Common myeloid progenitor, CD34-positive (primary cell): ENCODE data around the gene GNG5.
A peak's percentile ranks its signal among the peaks of the same experiment; 100 is the strongest.

Experiments used
- CTCF ChIA-PET: fragments of 350-600 bp; sonication (Branson Sonifier 250); formaldehyde crosslinking; loops from one replicate; lab custom pipeline; 2021; ENCODE audit warnings: antibody characterized with exemption; lab: Charles Lee
- POLR2A ChIA-PET: fragments of 350-600 bp; sonication (Branson Sonifier 250); formaldehyde crosslinking; loops from one replicate; lab custom pipeline; 2021; ENCODE audit warnings: antibody characterized with exemption; lab: Charles Lee
- DNase-seq, 3 donors: peaks; one replicate each; pipeline versions ENCODE4 v3.0.0 to v3.0.0-alpha.2; 2013
- H3K27ac ChIP-seq, 2 experiments: 1 replicate in 1 of 2; 2 replicates in 1 of 2; pipeline ENCODE4 v1.7.0; 2013; ENCODE audit warnings: inconsistent platforms in 2 of 2, low read length in 2 of 2, mild to moderate bottlenecking in 2 of 2, low read depth in 1 of 2, moderate library complexity in 1 of 2; ENCODE audit not compliant: severe bottlenecking in 2 of 2, insufficient read depth in 1 of 2, poor library complexity in 1 of 2
- H3K27me3 ChIP-seq, 5 experiments: replicated peaks in 2 of 5; 1 replicate in 3 of 5; 2 replicates in 2 of 5; pipeline versions ENCODE4 v1.6.1 to v1.7.0; 2013; ENCODE audit warnings: low read length in 4 of 5, mild to moderate bottlenecking in 2 of 5, moderate library complexity in 2 of 5, inconsistent platforms in 1 of 5; ENCODE audit not compliant: insufficient read depth in 5 of 5, control insufficient read depth in 4 of 5
- H3K36me3 ChIP-seq, 4 experiments: 1 replicate in 2 of 4; 2 replicates in 2 of 4; pipeline versions ENCODE4 v1.6.1 to v1.7.0; 2013; ENCODE audit warnings: low read length in 3 of 4, control low read depth in 1 of 4, mild to moderate bottlenecking in 1 of 4; ENCODE audit not compliant: control insufficient read depth in 4 of 4, insufficient read depth in 4 of 4
- H3K4me1 ChIP-seq, 4 experiments: 1 replicate in 3 of 4; 2 replicates in 1 of 4; pipeline versions ENCODE4 v1.6.1 to v1.7.1; 2013; ENCODE audit warnings: low read length in 3 of 4, mild to moderate bottlenecking in 3 of 4, control low read depth in 1 of 4, inconsistent platforms in 1 of 4, moderate library complexity in 1 of 4; ENCODE audit not compliant: control insufficient read depth in 4 of 4, insufficient read depth in 4 of 4; ENCODE audit errors: control extremely low read depth in 1 of 4
- H3K4me3 ChIP-seq, 7 experiments: 1 replicate in 4 of 7; 2 replicates in 3 of 7; pipeline versions ENCODE4 v1.5.1 to v1.7.0; 2013; ENCODE audit warnings: mild to moderate bottlenecking in 7 of 7, low read length in 6 of 7, moderate library complexity in 6 of 7, inconsistent platforms in 2 of 7, low read depth in 2 of 7, control low read depth in 1 of 7; ENCODE audit not compliant: insufficient read depth in 4 of 7, control insufficient read depth in 1 of 7; ENCODE audit errors: extremely low read depth in 1 of 7
- H3K9me3 ChIP-seq, 5 experiments: 1 replicate in 4 of 5; 2 replicates in 1 of 5; pipeline versions ENCODE4 v1.6.1 to v1.7.1; 2013; ENCODE audit warnings: low read length in 4 of 5, mild to moderate bottlenecking in 2 of 5, inconsistent platforms in 1 of 5, low read depth in 1 of 5, moderate library complexity in 1 of 5; ENCODE audit not compliant: control insufficient read depth in 4 of 5, insufficient read depth in 2 of 5; ENCODE audit errors: control extremely low read depth in 1 of 5
- WGBS: methylation state at CpG from one replicate; pipeline ENCODE4 v1.1.5; 2013; ENCODE audit not compliant: insufficient coverage; 5-methylcytosine and 5-hydroxymethylcytosine counted together

GNG5 gene

GRCh38 chr1:84478876-84479868 is 27.2 kb downstream of the GNG5 start, which contains the start of gene RPF1:
TSS of gene RPF1 (plus strand) at chr1:84479266. CDS start at chr1:84479282, 16 bp downstream.
- H3K36me3 ChIP-seq = peaks cover 0 to 21% (median 12%) of the 10 kb centered on the region in 4 experiments
- peak; percentile 81 to 90 (median 86) for DNase-seq
- POLR2A ChIA-PET = interaction anchor here (1.2 kb wide), 1 partner anchor 122 kb away, joined by 3 read pairs; no protein-coding TSS in a partner anchor
- peaks cover 0 to 12% (median 0%) of the 10 kb centered on the region in 5 experiments for H3K27me3 ChIP-seq
- H3K4me1 ChIP-seq = peaks cover 2 to 22% (median 15%) of the 10 kb centered on the region in 4 experiments
- H3K9me3 ChIP-seq = peaks cover 0 to 7% (median 2%) of the 10 kb centered on the region in 5 experiments
- WGBS = 5% methylated on average over 50 of the region's 51 CpGs
- H3K4me3 ChIP-seq = peak within 1 kb of the TSS; percentile 92 to 98 (median 95)
- CTCF ChIA-PET = interaction anchor here (0.7 to 2.9 kb wide), 9 partner anchors 8 to 335 kb away, joined by 3 to 21 read pairs (median 4); partner anchors contain the start of genes GNG5, PRKACB and SPATA1
- peak within 1 kb of the TSS; percentile 58 to 87 for H3K27ac ChIP-seq

DNA sequence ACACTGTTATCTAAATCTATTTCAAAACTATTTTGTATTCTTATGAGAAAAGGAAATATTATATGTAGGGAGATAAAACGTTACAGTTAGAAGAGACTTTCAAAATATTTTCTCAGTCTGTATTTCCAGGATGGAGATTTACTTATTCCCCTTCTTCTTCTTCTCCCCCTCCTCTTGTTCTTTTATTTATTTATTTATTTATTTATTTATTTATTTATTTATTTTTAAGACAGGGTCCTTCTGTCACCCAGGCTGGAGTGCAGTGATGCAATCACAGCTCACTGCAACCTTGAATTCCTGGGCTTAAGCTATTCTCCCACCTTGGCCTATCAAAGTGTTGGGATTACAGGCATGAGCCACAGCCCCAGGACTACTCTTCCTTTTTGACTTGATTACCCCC is 30.2 kb downstream of the GNG5 start:
- H3K4me3 ChIP-seq = no peak overlapping the region
- H3K27ac ChIP-seq = no peak overlapping the region
- peaks cover 2 to 17% (median 14%) of the 10 kb centered on the region in 4 experiments for H3K4me1 ChIP-seq
- H3K9me3 ChIP-seq = peaks cover 0 to 7% (median 2%) of the 10 kb centered on the region in 5 experiments
- WGBS = no CpG with 5 or more reads among the region's 1 CpG
- peaks cover 0 to 2% (median 0%) of the 10 kb centered on the region in 4 experiments for H3K36me3 ChIP-seq
- ChIA-PET POLR2A (no interaction called here), CTCF (no interaction called here)
- H3K27me3 ChIP-seq = peaks cover 0 to 26% (median 5%) of the 10 kb centered on the region in 5 experiments
- DNase-seq = no peak

- POLR2A ChIA-PET = interaction anchor here (0.5 to 0.6 kb wide), 2 partner anchors 293 to 661 kb away, joined by 3 read pairs; no protein-coding TSS in a partner anchor
Observed at GRCh38 chr1:84467298-84467697, 39.1 kb downstream of the GNG5 start.

GRCh38 chr1:84462118-84462517 is 44.3 kb downstream of the GNG5 start:
- peaks cover 0 to 9% (median 0%) of the 10 kb centered on the region in 5 experiments for H3K27me3 ChIP-seq
- no peak for DNase-seq
- H3K4me3 ChIP-seq = no peak overlapping the region
- no peak overlapping the region for H3K27ac ChIP-seq
- H3K36me3 ChIP-seq = no peaks in the 10 kb centered on the region
- WGBS = no CpG with 5 or more reads among the region's 1 CpG
- H3K9me3 ChIP-seq = no peaks in the 10 kb centered on the region
- ChIA-PET CTCF (interaction anchor here (0.6 to 1.5 kb wide), 2 partner anchors 16 to 442 kb away, joined by 3 to 4 read pairs; no protein-coding TSS in a partner anchor), POLR2A (no interaction called here)
- H3K4me1 ChIP-seq = no peaks in the 10 kb centered on the region

More at GRCh38 chr1:84467298-84467697, 39.1 kb downstream of the GNG5 start:
- Histone ChIP-seq H3K36me3 (no peaks in the 10 kb centered on the region), H3K4me1 (no peaks in the 10 kb centered on the region), H3K27ac (no peak overlapping the region), H3K4me3 (no peak overlapping the region), H3K9me3 (no peaks in the 10 kb centered on the region), H3K27me3 (peaks cover 0 to 26% (median 13%) of the 10 kb centered on the region in 5 experiments)
- CTCF ChIA-PET = interaction anchor here (1.4 kb wide), 1 partner anchor 25 kb away, joined by 3 read pairs; no protein-coding TSS in a partner anchor
- DNase-seq = no peak

DNA sequence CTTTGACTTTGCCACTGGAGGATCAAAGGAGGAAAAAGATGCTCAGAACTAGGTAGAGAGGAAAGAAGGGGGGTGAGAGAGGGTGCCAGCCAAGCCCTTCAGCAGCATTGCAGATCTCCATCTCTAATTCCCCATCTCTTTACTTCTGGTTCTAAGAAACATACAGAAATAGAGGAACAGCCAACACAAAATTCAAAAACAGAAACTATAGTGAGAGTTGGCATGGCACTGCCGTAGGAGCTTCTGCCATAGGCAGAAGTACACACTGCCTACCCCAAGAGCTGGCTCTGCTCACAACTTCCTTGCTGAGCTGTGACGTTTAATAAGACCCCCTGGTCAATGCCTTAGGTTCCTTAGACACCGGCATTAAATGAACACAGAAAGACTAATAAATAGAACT is 53.9 kb downstream of the GNG5 start:
- POLR2A ChIA-PET = no interaction called here
- no peak for DNase-seq
- Histone ChIP-seq H3K4me1 (no peaks in the 10 kb centered on the region), H3K27me3 (peaks cover 0 to 6% (median 0%) of the 10 kb centered on the region in 5 experiments), H3K9me3 (no peaks in the 10 kb centered on the region), H3K4me3 (no peak overlapping the region), H3K36me3 (no peaks in the 10 kb centered on the region), H3K27ac (no peak overlapping the region)
- WGBS = 83% methylated on average over 1 of the region's 3 CpGs
- CTCF ChIA-PET = interaction anchor here (1.2 kb wide), 1 partner anchor 11 kb away, joined by 4 read pairs; no protein-coding TSS in a partner anchor

DNA sequence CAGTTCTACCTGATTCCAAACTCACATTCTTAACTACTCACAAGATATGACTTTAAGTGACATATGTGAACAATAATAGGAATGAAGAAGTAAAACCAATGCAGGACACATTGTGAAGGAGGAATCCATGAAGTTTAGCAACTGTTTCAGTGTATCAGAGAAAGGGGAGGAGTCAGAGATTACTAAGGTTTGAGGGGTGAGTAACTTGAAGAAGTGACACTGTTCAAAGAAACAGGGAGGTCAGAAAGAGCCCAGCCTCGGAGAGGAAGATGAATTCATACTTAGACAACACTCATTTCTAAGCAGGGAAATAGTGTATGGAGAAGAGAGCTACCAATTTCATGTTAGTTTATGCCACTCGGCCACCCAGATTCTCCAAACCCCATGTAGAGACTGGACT is 55.5 kb downstream of the GNG5 start:
- H3K36me3 ChIP-seq = no peaks in the 10 kb centered on the region
- no peak for DNase-seq
- ChIA-PET POLR2A (no interaction called here), CTCF (no interaction called here)
- no peak overlapping the region for H3K27ac ChIP-seq
- no peak overlapping the region for H3K4me3 ChIP-seq
- no CpG with 5 or more reads among the region's 2 CpGs for WGBS
- H3K27me3 ChIP-seq = peaks cover 0 to 4% (median 0%) of the 10 kb centered on the region in 5 experiments
- H3K9me3 ChIP-seq = no peaks in the 10 kb centered on the region
- no peaks in the 10 kb centered on the region for H3K4me1 ChIP-seq
